ENCODE data around the gene CENPP. TPM values are rescaled to one million over a fixed set of nuclear protein-coding genes. Genes with fewer than 3 reads are reported as not detected.
"Not testable (repeated sequence)": the region's sequence is repeated elsewhere in the genome, so short reads cannot be mapped to it uniquely, and the experiment has no call there.

CENPP gene
- total RNA-seq, 4 donors from 2014 or later, result 2.9 to 8.3 (median 4.9) TPM

GRCh38 chr9:92589923-92590322 lies 264.2 kb downstream of the CENPP start:
- Histone ChIP-seq H3K9me3 (peaks cover 0 to 10% (median 0%) of the 10 kb centered on the region in 3 donors), H3K27me3 (no peaks in the 10 kb centered on the region), H3K4me3 (no peak overlapping the region), H3K36me3 (no peaks in the 10 kb centered on the region), H3K27ac (peak overlapping the region; percentile 45 to 67 (median 50)), H3K4me1 (peaks cover 4 to 42% (median 13%) of the 10 kb centered on the region in 3 donors)
- TF ChIP-seq EP300 (IDR thresholded peaks at IDR 0.05) (no peak), CTCF (IDR thresholded peaks at IDR 0.05) (no peak), POLR2A (IDR thresholded peaks at IDR 0.05) (no peak), POLR2AphosphoS5 (IDR thresholded peaks at IDR 0.05) (no peak)
- 30 to 83% methylated on average over 1 of the region's 1 CpG for WGBS, 2 donors (ENCODE audit: low coverage in 1 of 2)
- ATAC-seq, result no peak

GRCh38 chr9:92590377-92590776 lies 264.6 kb downstream of the CENPP start:
- peaks cover 4 to 42% (median 13%) of the 10 kb centered on the region in 3 donors for H3K4me1 ChIP-seq
- H3K27ac ChIP-seq, result peak overlapping the region; percentile 45 to 67 (median 50)
- peak; percentile 94 for ATAC-seq
- no peak overlapping the region for H3K4me3 ChIP-seq
- peaks cover 0 to 10% (median 0%) of the 10 kb centered on the region in 3 donors for H3K9me3 ChIP-seq
- no peaks in the 10 kb centered on the region for H3K27me3 ChIP-seq
- H3K36me3 ChIP-seq, result no peaks in the 10 kb centered on the region
- TF ChIP-seq POLR2A (IDR thresholded peaks at IDR 0.05), result no peak
- peak; percentile 81 for TF ChIP-seq POLR2AphosphoS5 (IDR thresholded peaks at IDR 0.05)
- WGBS, 2 donors (ENCODE audit: low coverage in 1 of 2), result 0 to 6% methylated on average over 3 of the region's 3 CpGs

GRCh38 chr9:92592537-92592936 lies 266.8 kb downstream of the CENPP start:
- Histone ChIP-seq H3K4me1 (peaks cover 4 to 45% (median 13%) of the 10 kb centered on the region in 3 donors), H3K36me3 (no peaks in the 10 kb centered on the region), H3K27me3 (no peaks in the 10 kb centered on the region), H3K27ac (peak overlapping the region in 1 of 4 donors; percentile 15), H3K9me3 (no peaks in the 10 kb centered on the region), H3K4me3 (no peak overlapping the region)
- WGBS, 2 donors (ENCODE audit: low coverage in 1 of 2), result no CpG with 5 or more reads among the region's 1 CpG
- TF ChIP-seq EP300 (IDR thresholded peaks at IDR 0.05), result no peak
- no peak for TF ChIP-seq POLR2A (IDR thresholded peaks at IDR 0.05)
- TF ChIP-seq CTCF (IDR thresholded peaks at IDR 0.05), result no peak
- no peak for TF ChIP-seq POLR2AphosphoS5 (IDR thresholded peaks at IDR 0.05)
- no peak for ATAC-seq

- no peak overlapping the region for H3K4me3 ChIP-seq
- H3K27me3 ChIP-seq, result no peaks in the 10 kb centered on the region
- no peaks in the 10 kb centered on the region for H3K36me3 ChIP-seq
- no peak for TF ChIP-seq EP300 (IDR thresholded peaks at IDR 0.05)
- no peak for TF ChIP-seq POLR2AphosphoS5 (IDR thresholded peaks at IDR 0.05)
- TF ChIP-seq CTCF (IDR thresholded peaks at IDR 0.05), result no peak
- no peak for TF ChIP-seq POLR2A (IDR thresholded peaks at IDR 0.05)
- peaks cover 4 to 52% (median 13%) of the 10 kb centered on the region in 3 donors for H3K4me1 ChIP-seq
- WGBS, 2 donors (ENCODE audit: low coverage in 1 of 2), result 54 to 62% methylated on average over 5 to 7 of the region's 7 CpGs
- no peak for ATAC-seq
- H3K27ac ChIP-seq, result peak overlapping the region in 1 of 4 donors; percentile 15
- H3K9me3 ChIP-seq, result no peaks in the 10 kb centered on the region
Measured at GRCh38 chr9:92592946-92593861, 267.5 kb downstream of the CENPP start.

GRCh38 chr9:92595075-92595474 lies 269.3 kb downstream of the CENPP start:
- not testable (repeated sequence) for H3K4me3 ChIP-seq, H3K36me3 ChIP-seq, H3K9me3 ChIP-seq, H3K27ac ChIP-seq, ATAC-seq, H3K27me3 ChIP-seq
- H3K4me1 ChIP-seq, result peaks cover 2 to 64% (median 14%) of the 10 kb centered on the region in 3 donors
- WGBS, 2 donors (ENCODE audit: low coverage in 1 of 2), result 100% methylated on average over 1 of the region's 1 CpG; no CpG with 5 or more reads in 1 of the 2 donors

- no peaks in the 10 kb centered on the region for H3K9me3 ChIP-seq
- no peak for TF ChIP-seq CTCF (IDR thresholded peaks at IDR 0.05)
- no peak for TF ChIP-seq POLR2AphosphoS5 (IDR thresholded peaks at IDR 0.05)
- TF ChIP-seq POLR2A (IDR thresholded peaks at IDR 0.05), result no peak
- no peak for TF ChIP-seq EP300 (IDR thresholded peaks at IDR 0.05)
- no peaks in the 10 kb centered on the region for H3K27me3 ChIP-seq
- peaks cover 0 to 64% (median 15%) of the 10 kb centered on the region in 3 donors for H3K4me1 ChIP-seq
- no peak overlapping the region for H3K4me3 ChIP-seq
- no peak for ATAC-seq
- 88% methylated on average over 1 of the region's 1 CpG for WGBS, 2 donors (ENCODE audit: low coverage in 1 of 2)
- no peak overlapping the region for H3K27ac ChIP-seq
- no peaks in the 10 kb centered on the region for H3K36me3 ChIP-seq
Measured at GRCh38 chr9:92595930-92596329, 270.2 kb downstream of the CENPP start.

All from gastroesophageal sphincter (tissue), 4 donors.